ENCODE results near the gene ZDHHC14.
"Not testable (repeated sequence)": the region's sequence is repeated elsewhere in the genome, so short reads cannot be mapped to it uniquely, and the experiment has no call there.

ZDHHC14 gene

DNA sequence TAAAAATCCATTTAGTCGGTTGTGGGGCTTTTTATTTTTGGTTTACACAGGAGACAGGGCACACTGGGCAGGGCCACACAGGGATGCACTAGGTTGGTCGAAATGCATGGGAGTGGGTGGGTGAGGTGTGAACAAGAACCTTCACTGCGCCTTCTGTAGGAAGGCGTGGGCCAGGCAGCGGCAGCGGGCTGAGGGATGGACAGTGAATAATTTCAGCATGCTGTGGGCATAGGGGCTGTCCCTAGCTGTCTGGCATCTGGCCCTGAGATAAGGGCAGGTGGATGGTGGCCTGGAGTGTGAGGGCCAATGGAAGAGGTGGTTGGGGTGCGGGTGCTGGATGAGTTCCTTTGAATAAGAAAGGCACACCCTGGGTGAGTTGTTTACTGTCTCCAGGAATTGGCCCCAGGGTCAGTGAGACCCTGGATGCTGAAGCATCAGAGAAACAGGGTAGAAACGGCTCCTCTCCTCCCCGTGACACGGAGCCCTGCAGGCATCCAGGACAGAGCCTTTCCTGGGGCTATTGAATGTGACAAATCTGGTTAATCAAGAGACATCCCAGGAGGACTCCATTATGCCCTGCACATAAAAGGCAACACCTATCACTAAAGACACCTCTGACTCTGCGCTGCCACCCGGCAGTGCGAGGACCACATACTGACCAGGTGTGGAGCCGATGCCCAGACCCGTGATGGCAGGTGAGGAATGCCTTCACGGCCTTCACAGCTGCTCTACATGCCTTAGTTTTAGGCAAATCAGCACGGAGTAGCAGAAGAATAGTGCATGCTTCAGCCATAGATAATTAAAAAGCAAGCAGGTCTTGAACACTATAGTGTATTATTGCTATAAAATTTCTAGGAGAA lies 319.0 kb downstream of the ZDHHC14 start:
- DNase-seq, result no peak

DNA sequence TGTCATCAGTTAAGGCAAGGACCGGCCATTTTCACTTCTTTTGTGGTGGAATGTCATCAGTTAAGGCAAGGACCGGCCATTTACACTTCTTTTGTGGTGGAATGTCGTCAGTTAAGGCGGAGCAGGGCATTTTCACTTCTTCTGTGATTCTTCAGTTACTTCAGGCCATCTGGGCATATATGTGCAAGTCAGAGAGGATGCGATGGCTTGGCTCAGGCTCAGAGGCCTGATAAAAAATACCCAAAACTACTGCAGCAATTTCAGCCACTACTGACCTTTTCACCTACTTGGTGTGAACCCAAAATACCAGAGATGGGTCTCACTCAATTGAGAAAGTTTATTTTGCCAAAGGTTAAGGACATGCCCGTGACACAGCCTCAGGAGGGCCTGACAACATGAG lies 325.4 kb downstream of the ZDHHC14 start:
- DNase-seq, result not testable (repeated sequence)

DNA sequence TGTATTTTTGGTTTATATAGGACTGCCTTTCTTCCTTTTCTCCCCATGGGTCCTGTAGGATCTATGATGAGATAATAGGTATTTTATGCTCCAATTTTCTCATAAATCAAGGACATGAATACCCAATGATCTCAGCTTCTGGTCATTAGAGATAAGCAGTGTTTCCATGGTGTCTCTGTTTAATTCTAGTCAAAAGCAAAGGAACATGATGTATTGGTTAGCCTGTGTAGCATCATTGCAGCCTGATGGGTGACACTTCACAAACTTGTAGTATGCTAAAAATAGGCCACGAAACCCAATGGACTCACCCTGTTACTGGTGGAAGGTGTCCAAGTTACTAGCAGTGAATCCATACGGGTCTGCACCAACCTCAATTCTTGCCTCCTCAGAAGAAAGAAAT lies 325.9 kb downstream of the ZDHHC14 start:
- DNase-seq, result no peak

DNA sequence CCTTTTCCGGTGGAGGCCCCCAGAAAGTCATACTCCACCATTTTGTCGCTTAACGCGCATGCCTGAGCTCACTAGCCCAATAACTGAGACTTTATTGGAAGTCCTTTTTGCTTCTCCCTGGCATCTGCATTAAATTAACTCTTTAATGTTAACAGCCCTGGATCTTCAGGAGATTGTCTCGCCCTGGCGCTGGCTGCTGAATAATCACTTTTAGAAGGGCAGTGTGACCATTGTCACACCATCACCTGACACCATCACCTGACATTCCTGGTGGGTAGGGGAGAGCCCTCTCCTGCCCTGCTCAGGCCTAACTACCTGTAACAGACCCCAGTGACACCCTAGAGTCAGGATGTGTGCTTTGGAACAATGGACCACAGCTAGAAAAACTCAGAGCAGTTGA lies 326.6 kb downstream of the ZDHHC14 start:
- DNase-seq, result no peak

DNA sequence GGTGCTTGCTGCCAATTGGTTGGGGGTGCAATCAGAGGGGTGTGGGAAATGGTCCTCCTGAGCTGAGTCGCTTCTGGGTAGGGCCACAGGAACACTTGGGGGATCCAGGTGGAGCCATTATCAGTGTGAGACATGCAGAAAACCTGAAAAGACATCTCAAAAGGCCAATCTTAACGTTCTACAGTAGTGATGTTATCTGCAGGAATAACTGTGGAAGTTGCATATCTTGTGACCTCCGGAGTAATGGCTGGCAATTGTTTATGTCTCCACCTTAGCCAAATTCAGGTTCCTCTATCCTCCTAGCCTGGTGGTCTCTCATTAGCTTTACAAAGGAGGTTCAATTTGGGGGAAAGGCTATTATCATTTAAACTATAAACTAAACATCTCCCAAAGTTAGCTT lies 327.2 kb downstream of the ZDHHC14 start:
- no peak for DNase-seq

DNA sequence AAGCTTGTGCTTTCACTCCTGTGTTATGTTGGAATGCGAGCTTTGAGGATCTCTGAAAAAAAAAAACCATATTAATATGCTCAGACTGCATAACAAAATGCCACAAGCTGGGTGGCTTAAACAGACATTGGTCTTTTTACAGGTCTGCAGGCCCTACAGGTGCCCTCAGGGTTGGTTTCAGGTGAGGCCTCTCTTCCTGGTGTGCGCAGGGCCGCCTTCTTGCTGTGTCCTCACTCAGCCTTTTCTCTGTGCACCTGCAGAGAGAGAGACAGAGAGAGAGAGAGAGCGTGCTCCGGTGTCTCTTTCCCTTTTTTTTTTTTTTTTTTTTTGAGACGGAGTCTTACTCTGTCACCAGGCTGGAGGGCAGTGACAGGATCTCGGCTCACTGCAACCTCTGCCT lies 327.9 kb downstream of the ZDHHC14 start:
- DNase-seq, result no peak

DNA sequence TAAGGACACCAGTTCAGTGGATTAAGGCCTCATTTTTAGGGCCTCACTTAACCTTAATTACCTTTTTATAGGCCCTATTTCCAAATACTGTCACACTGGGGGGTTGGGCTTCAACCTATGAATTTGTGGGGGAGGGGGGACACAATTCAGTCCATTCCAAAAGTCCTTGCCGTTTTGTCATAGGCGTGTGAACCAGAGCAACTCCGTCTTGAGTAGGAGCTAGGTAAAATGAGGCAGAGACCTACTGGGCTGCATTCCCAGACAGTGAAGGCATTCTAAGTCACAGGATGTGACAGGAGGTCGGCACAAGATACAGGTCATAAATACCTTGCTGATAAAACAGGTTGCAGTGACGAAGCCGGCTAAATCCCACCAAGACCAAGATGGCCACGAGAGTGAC lies 328.6 kb downstream of the ZDHHC14 start:
- no peak for DNase-seq

DNA sequence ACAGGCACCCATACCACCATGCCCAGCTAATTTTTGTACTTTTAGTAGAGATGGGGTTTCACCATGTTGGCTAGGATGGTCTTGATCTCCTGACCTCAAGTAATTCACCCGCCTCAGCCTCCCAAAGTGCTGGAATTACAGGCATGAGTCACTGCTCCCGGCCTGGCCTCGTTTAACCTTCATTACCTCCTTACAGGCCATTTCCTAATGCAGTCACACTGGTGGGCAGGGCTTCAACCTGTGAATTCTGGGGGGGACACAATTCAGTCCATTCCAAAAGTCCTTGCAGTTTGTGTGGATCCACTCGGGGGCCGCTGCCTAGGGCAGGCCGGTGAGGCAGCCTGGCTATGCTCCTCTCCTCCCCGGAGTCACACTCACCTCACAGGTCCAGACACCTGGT lies 329.6 kb downstream of the ZDHHC14 start:
- DNase-seq, result no peak

DNA sequence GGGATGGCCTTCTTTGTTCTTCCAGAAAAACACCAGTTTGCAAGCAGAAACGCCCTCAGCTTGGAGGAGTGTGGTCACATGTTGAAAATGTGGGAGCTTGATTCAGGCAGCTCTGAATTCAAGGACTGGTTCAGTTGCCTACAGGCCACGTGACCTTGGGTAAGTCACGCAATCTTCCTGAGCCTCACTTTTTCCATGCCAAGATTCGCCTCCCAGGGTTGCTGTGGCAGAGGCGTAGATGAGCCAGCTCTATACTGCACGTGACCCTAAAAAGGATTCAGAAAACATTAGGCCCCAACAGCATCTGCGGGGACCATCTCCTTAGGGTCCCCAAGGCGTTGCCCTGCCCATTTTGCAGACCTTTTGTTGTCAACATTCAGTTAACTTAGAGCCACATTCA lies 330.1 kb downstream of the ZDHHC14 start:
- no peak for DNase-seq

DNA sequence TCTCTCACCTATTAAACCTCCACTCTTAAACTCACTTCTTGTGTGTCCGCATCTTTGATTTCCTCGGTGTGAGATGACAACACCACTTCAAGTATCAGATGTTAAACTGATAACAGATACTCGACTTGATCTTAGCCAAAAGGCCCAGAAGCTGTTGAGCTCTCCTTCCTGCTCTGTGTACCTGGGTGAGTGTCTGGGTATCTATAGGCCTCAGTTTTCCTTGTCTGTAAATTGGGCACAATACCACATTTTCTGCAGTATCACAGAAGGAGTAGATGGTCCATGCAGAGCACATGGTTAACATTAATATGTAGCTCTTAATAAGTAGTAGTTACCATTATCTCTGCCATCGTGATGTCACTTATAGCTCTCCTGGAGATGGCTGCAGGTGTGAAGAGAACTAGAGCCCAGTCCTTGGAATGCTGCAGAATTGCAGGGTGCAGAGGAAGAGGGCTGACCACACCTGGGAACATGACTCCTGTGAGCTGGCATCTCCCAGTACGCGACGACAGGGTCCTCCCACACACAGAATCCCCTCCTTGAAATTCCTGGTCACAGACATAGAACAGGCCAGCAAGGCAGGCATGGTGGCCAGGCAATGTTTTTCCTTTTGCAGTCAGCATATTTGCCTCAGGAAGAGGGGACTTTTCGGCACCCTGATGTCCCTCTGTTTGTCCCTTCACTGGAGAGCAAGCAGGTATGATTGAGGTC lies 331.8 kb downstream of the ZDHHC14 start:
- DNase-seq, result no peak

DNA sequence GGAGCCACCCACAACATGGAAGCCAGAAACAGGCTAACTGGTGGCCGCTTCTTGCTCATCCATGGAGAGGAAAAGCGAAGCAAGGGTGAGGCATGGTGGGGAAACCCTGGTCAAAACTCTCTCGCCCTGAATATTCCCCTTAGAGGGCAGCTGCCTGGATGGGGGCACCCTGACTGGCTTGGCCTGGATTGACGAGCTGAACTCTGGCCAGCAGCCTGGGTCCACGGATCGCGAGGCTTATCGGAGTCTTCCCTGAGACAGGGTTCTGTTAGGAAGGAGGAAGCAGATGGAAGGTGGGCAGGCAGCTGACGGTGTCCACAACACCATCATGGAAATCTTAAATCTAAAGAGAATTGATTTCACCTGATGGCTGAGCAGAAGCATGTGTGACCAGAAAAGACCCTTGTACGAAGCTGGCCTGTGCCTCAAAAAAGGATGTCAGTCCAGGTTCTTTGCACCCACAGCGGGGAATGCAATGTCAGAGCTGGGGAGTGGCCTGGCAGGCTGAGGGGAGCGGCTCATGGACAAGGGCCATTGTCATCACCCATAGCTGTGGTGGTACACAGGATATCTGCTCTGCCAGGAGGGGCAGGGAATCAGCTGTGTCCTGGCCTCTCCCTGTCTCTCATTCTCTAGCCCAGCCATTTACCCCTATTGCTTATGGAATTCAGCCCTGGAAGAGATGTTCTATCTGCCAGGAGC lies 332.6 kb downstream of the ZDHHC14 start:
- DNase-seq, result no peak

DNA sequence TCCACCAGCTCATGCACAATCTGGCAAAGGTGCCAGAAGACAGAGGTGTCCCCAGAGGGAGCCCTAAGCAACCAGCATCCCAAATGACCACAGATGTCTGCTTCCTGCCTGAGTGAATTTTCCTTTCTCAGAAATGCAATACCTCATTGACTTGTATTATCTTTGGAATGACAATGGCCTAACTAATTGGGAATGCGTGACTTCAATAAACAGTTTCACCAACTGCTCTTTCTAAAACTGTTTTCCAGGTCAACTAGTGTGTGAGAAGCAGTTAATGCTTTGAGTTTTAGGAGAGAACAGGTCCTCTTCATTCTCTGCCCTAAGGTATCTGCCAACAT lies 333.1 kb downstream of the ZDHHC14 start:
- DNase-seq, result no peak

DNA sequence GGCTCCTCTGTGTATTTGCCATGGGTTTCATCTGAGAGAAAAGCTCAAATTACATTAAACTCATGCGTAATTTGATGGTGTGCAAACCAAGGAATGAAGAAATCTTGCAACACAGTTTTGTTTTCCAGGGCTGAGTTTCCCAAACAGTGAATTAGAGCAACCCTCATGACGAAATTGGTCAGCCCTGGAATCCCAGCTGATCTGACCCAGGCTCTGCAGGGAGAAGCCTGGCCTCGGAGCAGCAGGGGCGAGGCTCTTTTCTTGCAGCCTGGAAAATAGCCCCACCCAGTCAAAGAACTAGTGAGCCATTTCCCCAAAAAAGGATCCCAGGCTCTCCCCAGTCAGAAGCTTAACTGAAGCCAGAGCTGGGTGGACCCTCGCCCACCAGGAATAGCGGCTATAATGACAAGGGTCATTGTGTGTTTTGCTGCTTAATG lies 334.8 kb downstream of the ZDHHC14 start:
- no peak for DNase-seq

DNA sequence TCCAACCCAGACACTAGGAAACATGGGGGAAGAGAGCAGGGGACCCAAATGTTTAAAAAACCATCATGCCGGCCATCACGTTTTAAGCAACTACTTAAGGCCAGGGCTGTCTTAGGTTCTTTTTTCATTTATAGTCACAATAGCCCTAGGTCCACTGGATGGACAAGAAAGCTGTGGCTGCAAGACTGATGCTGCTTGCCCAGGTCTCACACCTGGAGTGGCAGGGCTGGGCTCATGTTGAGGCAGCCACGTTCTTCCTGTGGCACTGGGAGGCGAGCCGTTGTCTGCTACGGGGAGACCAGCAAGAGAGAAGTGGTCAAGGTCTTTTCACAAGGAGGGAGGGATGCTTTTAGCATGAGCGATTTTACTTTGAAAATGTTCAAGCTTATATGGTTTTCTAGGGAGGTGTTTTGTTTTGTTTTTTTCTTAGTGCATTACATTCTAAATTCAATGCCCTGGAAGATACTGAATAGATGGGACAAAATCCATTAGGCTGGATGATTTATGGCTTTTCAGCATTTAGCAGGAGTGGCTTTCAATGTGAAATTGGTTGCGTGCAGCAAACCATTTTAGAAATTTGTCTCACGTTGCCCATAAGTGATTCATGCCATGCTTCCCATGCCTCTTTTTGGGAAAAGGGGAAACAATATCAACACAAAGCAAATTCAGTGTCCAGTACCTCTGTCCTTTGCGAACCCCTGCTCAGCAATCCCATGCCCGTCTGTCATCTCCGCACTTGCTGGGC lies 335.4 kb downstream of the ZDHHC14 start:
- DNase-seq, result no peak

DNA sequence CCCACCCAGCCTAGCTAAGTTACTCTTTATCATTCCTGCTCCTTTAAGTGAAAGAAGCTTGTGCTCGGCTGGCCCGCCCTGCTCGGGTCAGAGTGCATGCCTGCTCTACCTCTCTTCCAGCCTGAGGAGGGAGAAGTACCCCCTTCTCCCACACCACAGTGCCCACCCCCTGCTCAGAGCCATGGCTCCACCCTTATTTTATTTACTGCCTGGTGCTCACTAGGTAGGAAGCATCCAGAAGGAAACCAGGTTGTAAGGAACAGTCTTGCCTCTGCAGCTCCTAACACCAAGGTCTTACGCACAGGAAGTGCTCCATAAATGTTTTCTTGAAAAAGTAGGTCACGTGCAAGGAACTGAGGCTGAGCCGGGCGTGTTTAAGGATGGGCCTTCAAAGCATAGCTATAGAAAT lies 336.4 kb downstream of the ZDHHC14 start:
- no peak for DNase-seq

DNA sequence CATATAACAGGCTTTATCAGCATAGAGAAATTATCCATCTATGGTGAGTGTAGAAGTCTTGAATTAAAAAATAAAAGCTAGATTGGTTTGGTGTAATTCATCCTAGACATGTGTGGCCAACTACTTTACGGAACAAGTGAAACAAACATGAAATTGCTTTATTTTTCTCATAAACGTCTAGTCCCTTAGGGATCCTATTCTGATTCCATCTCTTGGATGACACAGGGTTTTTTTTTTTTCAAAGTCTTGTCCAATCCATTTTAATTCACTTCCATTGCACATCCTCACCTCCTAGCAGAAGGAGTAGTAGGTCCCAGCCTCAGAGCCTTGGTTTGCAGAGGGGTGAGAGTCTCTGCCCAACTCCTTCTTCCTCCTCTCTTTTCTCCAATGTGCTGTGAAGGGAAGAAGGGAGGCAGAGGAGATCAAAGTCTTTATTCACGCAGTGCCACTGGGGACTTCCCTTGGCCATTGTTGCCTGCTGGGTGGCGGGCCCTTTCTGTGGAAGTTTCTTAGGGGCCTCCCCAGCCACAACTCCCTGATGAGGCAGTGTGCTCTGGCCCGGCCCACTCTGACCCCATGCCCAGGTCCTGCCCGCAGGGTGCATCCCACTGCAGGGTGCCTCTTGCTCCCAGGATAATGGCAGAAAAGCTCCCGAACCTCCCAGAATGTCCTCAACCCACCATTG lies 337.7 kb downstream of the ZDHHC14 start:
- DNase-seq, result no peak

DNA sequence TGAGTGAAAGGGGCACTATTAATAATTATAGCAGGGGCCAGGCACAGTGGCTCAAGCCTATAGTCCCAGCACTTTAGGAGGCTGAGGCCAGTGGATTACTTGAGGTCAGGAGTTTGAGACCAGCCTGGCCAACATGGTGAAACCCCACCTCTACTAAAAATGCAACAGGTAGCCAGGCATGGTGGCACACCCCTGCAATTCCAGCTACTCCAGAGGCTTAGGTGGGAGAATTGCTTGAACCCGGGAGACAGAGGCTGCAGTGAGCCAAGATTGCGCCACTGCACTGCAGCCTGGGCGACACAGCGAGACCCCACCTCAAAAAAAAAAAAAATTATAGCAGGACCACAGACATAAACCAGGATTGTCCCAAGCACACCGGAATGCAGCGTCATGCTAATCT lies 340.0 kb downstream of the ZDHHC14 start:
- not testable (repeated sequence) for DNase-seq

DNA sequence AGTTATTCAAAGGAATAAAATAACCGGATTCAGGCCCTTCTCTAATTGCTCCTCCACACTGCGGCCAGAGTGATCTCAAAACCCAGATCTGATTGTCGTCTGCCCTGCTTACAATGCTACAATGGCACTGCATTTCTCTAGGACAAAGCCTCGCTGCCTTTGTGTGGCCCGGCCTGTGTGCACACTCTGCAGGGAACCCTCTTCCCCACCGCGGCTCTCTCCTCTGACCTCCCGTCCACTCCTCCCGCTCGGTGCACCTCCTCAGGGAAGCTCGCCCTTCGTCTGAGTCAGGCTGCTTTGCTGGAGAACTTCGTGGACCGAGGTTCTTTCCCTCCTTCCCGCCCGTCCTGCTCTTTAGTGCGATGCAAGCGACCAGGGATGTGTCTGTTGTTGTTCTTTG lies 340.4 kb downstream of the ZDHHC14 start:
- DNase-seq, result no peak

DNA sequence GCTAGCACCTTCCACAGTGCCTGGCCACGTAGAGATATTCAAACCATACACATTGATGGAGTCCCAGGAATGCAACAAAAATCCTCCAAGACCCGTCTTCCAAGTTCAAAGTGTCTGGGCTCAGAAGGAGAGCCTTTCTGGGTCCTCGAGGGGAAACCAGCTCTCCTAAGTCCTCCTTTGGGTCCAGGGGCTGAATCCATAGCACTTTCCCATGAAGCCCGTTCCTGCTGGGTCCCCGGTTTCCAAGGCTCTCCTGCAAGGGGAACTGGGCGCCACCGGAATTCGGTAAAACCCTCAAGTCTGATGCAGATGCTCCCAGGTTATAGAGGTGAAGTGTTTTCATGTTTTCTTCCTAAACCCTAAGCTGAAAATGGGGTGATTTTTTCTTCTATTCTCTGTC lies 340.8 kb downstream of the ZDHHC14 start:
- no peak for DNase-seq

DNA sequence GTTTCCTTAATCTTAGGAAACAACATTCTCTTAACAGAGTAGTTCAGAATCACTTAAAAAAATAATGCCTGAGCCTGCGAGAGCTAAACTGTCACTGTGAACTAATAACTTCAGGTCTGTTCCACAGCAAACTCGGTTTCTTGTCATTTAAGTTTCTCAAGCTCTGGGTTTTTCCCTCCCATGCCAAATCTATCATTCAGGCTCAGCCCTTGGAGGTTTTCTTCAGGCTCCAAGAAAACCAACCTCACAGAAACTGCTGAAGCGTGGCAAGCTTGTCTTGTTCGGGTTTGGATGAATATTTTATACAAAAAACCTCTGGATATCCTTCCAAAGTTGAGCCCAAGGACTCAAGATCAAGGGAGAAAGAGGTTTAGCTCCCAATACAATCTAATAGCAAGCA lies 342.4 kb downstream of the ZDHHC14 start:
- DNase-seq, result no peak

DNA sequence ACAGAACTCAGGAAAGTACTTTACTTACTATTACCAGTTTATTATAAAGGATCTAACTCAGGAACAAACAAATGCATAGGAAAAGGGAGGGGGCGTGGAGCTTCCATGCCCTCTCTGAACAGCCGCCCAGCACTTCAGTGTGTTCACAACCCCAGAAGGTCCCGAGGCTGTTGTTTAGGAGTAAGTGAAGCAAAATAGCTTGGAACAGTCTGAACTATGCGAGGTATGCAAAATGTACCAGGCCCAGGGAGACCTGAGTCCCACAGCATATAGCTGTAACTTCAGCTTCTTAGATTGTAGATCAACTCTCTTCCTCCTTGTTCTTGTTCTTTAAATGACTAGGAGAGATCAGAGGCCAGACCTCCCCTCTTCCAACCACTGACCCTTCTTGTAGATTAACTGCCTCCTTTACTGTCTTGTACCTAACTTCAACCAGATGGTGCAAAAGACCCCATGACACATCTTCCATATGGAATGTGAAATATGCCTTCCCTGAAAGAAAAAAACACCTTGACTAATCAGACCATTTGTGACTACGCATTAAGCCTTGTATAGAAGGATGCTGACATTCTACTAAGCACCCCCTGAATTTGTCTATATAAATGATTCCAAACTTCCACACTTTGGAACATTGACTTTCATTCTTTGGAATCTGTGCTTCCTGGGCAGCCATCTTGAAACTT lies 343.3 kb downstream of the ZDHHC14 start:
- DNase-seq, result no peak
